GM23338 (cell line): ENCODE results near the gene MAD1L1. TPM values are rescaled to one million over a fixed set of nuclear protein-coding genes. Genes with fewer than 3 reads are reported as not detected.

Experiments used
- ATAC-seq: fragments of 200-7000 bp; cut with Tn5 transposase; 3 replicates; pipeline ENCODE4 v1.9.1; 2020
- DNase-seq: peaks from one replicate; pipeline ENCODE4 v3.0.0-alpha.2; 2015; ENCODE audit warnings: low spot score
- H2AFZ ChIP-seq: fragments of 200-600 bp; sonication (generic); 2 replicates; pipeline ENCODE4 v1.8.0; 2016; ENCODE audit warnings: antibody characterized with exemption, mild to moderate bottlenecking, moderate library complexity
- H3F3A ChIP-seq: fragments of 200-600 bp; sonication (generic); replicated peaks from 2 replicates; pipeline ENCODE4 v1.8.0; 2017; ENCODE audit warnings: antibody characterized with exemption, mixed run types, low read depth
- H3K27ac ChIP-seq: fragments of 200-600 bp; sonication (generic); 2 replicates; pipeline ENCODE4 v1.6.1; 2016; ENCODE audit warnings: low read depth
- H3K27me3 ChIP-seq: fragments of 200-600 bp; sonication (generic); 2 replicates; pipeline ENCODE4 v1.8.0; 2016; ENCODE audit warnings: mild to moderate bottlenecking, mixed run types, moderate library complexity; ENCODE audit not compliant: insufficient read depth
- H3K36me3 ChIP-seq: fragments of 200-600 bp; sonication (generic); 2 replicates; pipeline ENCODE4 v1.8.0; 2016; ENCODE audit warnings: mild to moderate bottlenecking; ENCODE audit not compliant: insufficient read depth
- H3K4me1 ChIP-seq: fragments of 200-600 bp; sonication (generic); 2 replicates; pipeline ENCODE4 v1.8.0; 2016; ENCODE audit warnings: mild to moderate bottlenecking, moderate library complexity; ENCODE audit not compliant: insufficient read depth
- H3K4me2 ChIP-seq: fragments of 200-600 bp; sonication (generic); 2 replicates; pipeline ENCODE4 v1.7.1; 2017; ENCODE audit warnings: mixed run types
- H3K4me3 ChIP-seq: fragments of 200-600 bp; sonication (generic); 2 replicates; pipeline ENCODE4 v1.6.1; 2016; ENCODE audit warnings: mixed run types
- H3K79me2 ChIP-seq: fragments of 200-600 bp; sonication (generic); replicated peaks from 2 replicates; pipeline ENCODE4 v1.8.0; 2017; ENCODE audit warnings: mild to moderate bottlenecking; ENCODE audit not compliant: insufficient read depth
- H3K9me2 ChIP-seq: fragments of 200-600 bp; sonication (generic); 2 replicates; pipeline ENCODE4 v1.8.0; 2017; ENCODE audit not compliant: insufficient read depth
- H4K20me1 ChIP-seq: fragments of 200-600 bp; sonication (generic); replicated peaks from 2 replicates; pipeline ENCODE4 v1.8.0; 2017; ENCODE audit warnings: mild to moderate bottlenecking; ENCODE audit not compliant: insufficient read depth
- H3K27ac Mint-ChIP-seq: 2 replicates; pipeline ENCODE4 v1.8.0; 2020; ENCODE audit warnings: inconsistent platforms, mild to moderate bottlenecking, moderate library complexity, mixed read lengths
- H3K27me3 Mint-ChIP-seq: 3 replicates; pipeline ENCODE4 v1.8.0; 2022; ENCODE audit warnings: low read depth, mild to moderate bottlenecking, moderate library complexity, mixed read lengths, inconsistent platforms; ENCODE audit not compliant: insufficient read depth, poor library complexity
- H3K36me3 Mint-ChIP-seq: 3 replicates; pipeline ENCODE4 v1.8.0; 2021; ENCODE audit warnings: low read depth, mild to moderate bottlenecking, inconsistent platforms, moderate library complexity, mixed read lengths
- H3K4me1 Mint-ChIP-seq: 3 replicates; pipeline ENCODE4 v1.8.0; 2020; ENCODE audit warnings: mild to moderate bottlenecking, inconsistent platforms, mixed read lengths
- H3K4me3 Mint-ChIP-seq: 3 replicates; pipeline ENCODE4 v1.8.0; 2021; ENCODE audit warnings: moderate library complexity, mild to moderate bottlenecking, inconsistent platforms, mixed read lengths
- H3K9me3 Mint-ChIP-seq: 3 replicates; pipeline ENCODE4 v1.8.0; 2020; ENCODE audit warnings: moderate library complexity, mild to moderate bottlenecking, inconsistent platforms, mixed read lengths
- CREB1 ChIP-seq: fragments of 250-450 bp; sonication (Bioruptor Pico); IDR thresholded peaks from 2 replicates; pipeline ENCODE4 v1.5.0; 2020; ENCODE audit warnings: low read depth, mild to moderate bottlenecking, moderate library complexity
- CTCF ChIP-seq, 2 experiments: fragments of 200-600 bp in 1 of 2; sonication (generic) in 1 of 2; conservative IDR thresholded peaks; 2 replicates each; pipeline versions ENCODE4 v1.5.1 to v1.6.1; 2016 to 2017; ENCODE audit warnings: antibody characterized with exemption in 2 of 2, low read depth in 2 of 2, mild to moderate bottlenecking in 2 of 2, moderate library complexity in 1 of 2
- ETS1 ChIP-seq: IDR thresholded peaks from 2 replicates; pipeline ENCODE4 v1.6.1; 2016; ENCODE audit warnings: antibody characterized with exemption
- EZH2 ChIP-seq: fragments of 200-600 bp; sonication (generic); IDR thresholded peaks from one replicate; pipeline ENCODE4 v1.8.0; 2017; ENCODE audit warnings: antibody characterized with exemption, mild to moderate bottlenecking, low read depth; ENCODE audit not compliant: unreplicated experiment
- EZH2phosphoT487 ChIP-seq: fragments of 200-600 bp; sonication (generic); IDR thresholded peaks from one replicate; pipeline ENCODE4 v1.8.1; 2018; ENCODE audit warnings: antibody characterized with exemption; ENCODE audit not compliant: unreplicated experiment
- JUNB ChIP-seq: IDR thresholded peaks from one replicate; pipeline ENCODE4 v1.6.1; 2016; ENCODE audit warnings: antibody characterized with exemption; ENCODE audit not compliant: unreplicated experiment
- NANOG ChIP-seq: IDR thresholded peaks from 2 replicates; pipeline ENCODE4 v1.6.1; 2016; ENCODE audit warnings: antibody characterized with exemption, borderline replicate concordance
- POLR2AphosphoS5 ChIP-seq: IDR thresholded peaks from 2 replicates; pipeline ENCODE4 v1.6.1; 2016; ENCODE audit warnings: antibody characterized with exemption, low read depth
- REST ChIP-seq: IDR thresholded peaks from one replicate; pipeline ENCODE4 v1.6.1; 2018; ENCODE audit warnings: antibody characterized with exemption; ENCODE audit not compliant: unreplicated experiment
- STAT1 ChIP-seq: IDR thresholded peaks from one replicate; pipeline ENCODE4 v1.6.1; 2016; ENCODE audit warnings: antibody characterized with exemption; ENCODE audit not compliant: unreplicated experiment
- ZNF114 ChIP-seq: fragments of 250-450 bp; sonication (Bioruptor Pico); IDR thresholded peaks from 2 replicates; pipeline ENCODE4 v1.5.0; 2020; ENCODE audit warnings: mild to moderate bottlenecking, moderate library complexity
- ZNF462 ChIP-seq: fragments of 250-450 bp; sonication (Bioruptor Pico); IDR thresholded peaks from 2 replicates; pipeline ENCODE4 v1.5.0; 2020; ENCODE audit warnings: mild to moderate bottlenecking, moderate library complexity
- polyA plus RNA-seq: library from polyadenylated mRNA; unstranded; fragments of >200 nt; fragmentation: Nextera tagmentation; extraction: Ambion mirVana; gene quantifications from 2 replicates; pipeline ENCODE4 v1.2.1, GENCODE V29; 2016
- total RNA-seq: library from RNA; depleted of rRNA; stranded (reverse); fragments of >200 nt; shearing (Covaris generic); gene quantifications from 2 replicates; pipeline ENCODE4 v1.2.3, GENCODE V29; 2014

The MAD1L1 gene
- total and polyA plus RNA-seq, 2 experiments from 2014 or later, result 40.3 to 59.3 TPM

GRCh38 chr7:1935176-1936005 lies 297.4 kb downstream of the MAD1L1 start:
- DNase-seq (no peak), ATAC-seq (no peak)
- Mint-ChIP-seq H3K4me1 (no peaks in the 10 kb centered on the region; the same call in 2 of the 3 replicates), H3K36me3 (peaks cover 47% of the 10 kb centered on the region), H3K4me3 (no peak overlapping the region), H3K27me3 (peaks cover 27% of the 10 kb centered on the region), H3K27ac (peak overlapping the region; percentile 67; the same call in 1 of the 2 replicates), H3K9me3 (peaks cover 34% of the 10 kb centered on the region)
- H3K9me2 ChIP-seq, result no peaks in the 10 kb centered on the region
- H3K36me3 ChIP-seq, result no peaks in the 10 kb centered on the region
- no peaks in the 10 kb centered on the region for H3K27me3 ChIP-seq
- H4K20me1 ChIP-seq, result no peaks in the 10 kb centered on the region
- no peak overlapping the region for H3K4me2 ChIP-seq
- TF ChIP-seq REST, result no peak
- no peak for TF ChIP-seq ETS1
- no peak for TF ChIP-seq NANOG
- no peak for TF ChIP-seq ZNF114 (CRISPR knock-in tag)
- TF ChIP-seq POLR2AphosphoS5, result no peak
- TF ChIP-seq JUNB, result no peak
- no peak for TF ChIP-seq CTCF (conservative IDR thresholded peaks at IDR 0.05; ENCODE audit: low read depth in 2 of 2)
- TF ChIP-seq STAT1, result no peak
- TF ChIP-seq EZH2phosphoT487, result no peak
- TF ChIP-seq ZNF462 (CRISPR knock-in tag), result no peak
- TF ChIP-seq CREB1 (CRISPR knock-in tag), result no peak
- TF ChIP-seq EZH2, result no peak
- no peaks in the 10 kb centered on the region for H3K4me1 ChIP-seq
- no peaks in the 10 kb centered on the region for H3F3A ChIP-seq
- no peaks in the 10 kb centered on the region for H3K79me2 ChIP-seq
- no peak overlapping the region for H2AFZ ChIP-seq
- H3K4me3 ChIP-seq, result no peak overlapping the region
- H3K27ac ChIP-seq, result no peak overlapping the region
